ENCODE measurements around the gene AKR1B15.
"Not testable (repeated sequence)": the region's sequence is repeated elsewhere in the genome, so short reads cannot be mapped to it uniquely, and the experiment has no call there.

AKR1B15 gene

GRCh38 chr7:134533288-134533771, 15.6 kb upstream of the AKR1B15 start:
- no peak for DNase-seq

DNA sequence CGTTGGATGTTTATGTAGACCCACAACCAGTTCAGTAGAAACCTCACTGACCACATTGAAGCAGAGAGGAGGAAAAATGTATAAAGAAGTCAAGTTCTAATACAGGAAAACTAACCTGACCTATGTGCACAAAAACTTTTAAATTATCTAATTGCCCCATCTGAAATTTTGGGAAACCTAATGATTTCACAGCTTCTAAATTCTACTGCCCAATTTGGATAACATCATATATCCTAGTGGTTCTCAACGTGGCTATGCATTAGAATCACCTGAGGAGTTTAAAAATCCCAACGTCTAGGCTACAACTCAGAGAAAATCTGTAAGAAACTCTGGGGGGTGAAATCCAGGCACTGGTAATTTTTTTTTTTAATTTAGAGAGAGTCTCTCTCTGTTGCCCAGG, 14.3 kb upstream of the AKR1B15 start:
- DNase-seq, result no peak

DNA sequence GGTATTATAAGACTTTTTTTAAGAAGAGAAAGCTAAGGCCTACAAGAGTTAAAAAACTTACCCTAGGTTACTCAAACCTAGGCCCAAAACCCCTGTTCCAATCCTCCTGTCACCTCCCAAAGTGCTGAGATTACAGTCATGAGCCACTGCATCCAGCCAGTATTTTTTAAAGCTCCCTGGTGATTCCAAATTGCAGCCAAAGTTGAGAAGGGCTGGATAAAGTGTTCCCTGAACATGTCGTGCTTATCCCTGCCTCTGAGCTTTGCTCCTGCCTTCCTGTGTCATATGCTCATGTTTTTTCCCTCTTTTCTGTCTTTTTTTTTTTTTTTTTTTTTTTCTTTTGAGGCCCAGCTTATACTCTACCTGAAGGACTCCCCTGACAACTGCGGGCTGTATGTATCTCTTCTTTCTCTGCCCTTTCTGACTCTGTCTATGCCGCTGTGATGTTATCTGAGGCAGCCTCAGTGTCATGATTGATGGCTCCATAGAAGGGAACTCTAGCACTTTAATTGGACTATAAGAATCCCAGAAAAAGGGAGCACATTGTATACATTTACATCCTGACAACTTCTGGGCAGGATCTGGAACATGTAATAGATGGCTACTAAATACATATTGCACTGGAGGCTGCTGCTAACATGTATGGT, 13.5 kb upstream of the AKR1B15 start:
- DNase-seq, result no peak

DNA sequence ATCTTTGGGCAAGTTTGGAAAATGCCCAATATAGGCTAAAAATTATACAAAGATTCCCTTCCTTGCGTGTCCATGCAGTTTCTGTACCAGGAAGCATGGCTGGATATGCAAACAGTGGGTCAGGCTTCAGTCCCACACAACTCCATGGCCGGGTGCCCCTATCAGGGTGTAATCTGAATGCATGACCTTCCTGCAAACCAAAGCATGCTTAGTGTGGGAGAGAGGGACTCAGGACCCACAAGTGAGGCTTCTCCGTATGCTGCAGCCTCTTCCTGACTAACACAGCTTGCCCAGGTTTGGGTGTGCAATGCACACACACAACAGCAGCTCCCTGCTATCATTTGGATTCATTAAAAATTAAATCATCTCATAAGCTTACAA, 13.0 kb upstream of the AKR1B15 start:
- DNase-seq, result no peak

DNA sequence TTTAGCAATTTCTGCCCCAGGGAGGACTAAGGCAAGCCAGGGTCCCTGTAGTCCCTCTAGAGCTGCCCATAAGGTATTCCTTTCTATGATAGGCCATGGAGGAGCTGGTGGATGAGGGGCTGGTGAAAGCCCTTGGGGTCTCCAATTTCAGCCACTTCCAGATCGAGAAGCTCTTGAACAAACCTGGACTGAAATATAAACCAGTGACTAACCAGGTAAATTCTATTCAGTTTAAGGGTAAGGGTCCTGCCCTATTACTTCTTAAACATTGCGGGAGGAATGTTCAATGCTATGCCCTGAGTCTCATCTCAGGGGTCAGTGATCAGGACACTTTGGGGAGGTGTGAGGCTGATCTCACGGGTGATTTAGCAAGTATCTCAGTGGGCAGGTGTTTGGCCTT, 12.4 kb upstream of the AKR1B15 start:
- DNase-seq, result not testable (repeated sequence)

DNA sequence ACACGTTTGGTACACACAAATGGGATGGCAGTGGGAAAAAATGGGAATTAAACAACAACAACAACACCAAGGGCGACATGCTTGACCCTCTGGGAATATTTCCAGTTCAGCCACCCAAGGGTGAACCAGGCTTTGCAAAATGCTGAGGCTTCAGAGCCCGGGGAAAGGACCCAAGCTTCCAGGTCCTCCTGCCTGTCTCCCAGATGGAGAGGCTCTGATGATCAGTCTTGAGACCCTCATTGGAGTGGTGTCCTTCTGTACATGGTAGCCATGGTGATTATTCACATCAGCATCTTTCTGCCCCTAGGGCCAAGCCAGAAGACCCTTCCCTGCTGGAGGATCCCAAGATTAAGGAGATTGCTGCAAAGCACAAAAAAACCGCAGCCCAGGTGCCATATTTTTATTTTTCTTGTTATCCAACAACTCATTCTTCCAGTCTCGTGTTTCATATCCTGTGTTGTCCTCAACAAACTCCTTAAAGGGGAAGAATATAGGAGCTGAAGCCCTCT, 11.6 kb upstream of the AKR1B15 start:
- not testable (repeated sequence) for DNase-seq

DNA sequence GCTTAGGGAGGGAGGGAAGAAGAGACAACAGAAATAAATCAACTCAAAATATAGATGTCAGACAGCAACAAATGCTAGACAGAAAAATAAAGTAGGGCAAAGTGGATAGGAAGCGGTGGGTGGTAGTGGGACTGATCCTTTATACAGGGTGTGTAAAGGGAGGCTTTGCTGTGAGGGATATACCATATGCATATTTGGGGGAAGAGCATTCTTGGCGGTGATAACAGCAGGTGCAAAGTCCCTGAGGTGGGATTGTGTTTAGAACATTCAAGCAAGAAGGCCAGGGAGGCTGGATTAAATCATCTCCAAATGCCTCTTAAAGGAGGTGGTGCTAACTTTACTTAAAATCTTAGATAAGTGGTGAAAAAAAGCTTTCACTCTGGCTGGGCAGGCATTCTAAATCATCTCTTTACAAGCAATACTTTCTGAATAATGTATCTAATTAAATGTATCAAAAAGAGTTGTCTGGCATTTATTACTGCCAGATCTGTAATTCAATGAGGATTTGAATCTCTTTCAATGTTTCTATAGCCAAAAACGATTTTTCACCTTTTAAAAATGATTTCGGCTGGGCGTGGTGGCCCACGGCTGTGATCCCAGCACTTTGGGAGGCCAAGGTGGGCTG, 9.4 kb upstream of the AKR1B15 start:
- no peak for DNase-seq

- DNase-seq, result not testable (repeated sequence)
Measured at GRCh38 chr7:134541501-134542194, 7.3 kb upstream of the AKR1B15 start.

DNA sequence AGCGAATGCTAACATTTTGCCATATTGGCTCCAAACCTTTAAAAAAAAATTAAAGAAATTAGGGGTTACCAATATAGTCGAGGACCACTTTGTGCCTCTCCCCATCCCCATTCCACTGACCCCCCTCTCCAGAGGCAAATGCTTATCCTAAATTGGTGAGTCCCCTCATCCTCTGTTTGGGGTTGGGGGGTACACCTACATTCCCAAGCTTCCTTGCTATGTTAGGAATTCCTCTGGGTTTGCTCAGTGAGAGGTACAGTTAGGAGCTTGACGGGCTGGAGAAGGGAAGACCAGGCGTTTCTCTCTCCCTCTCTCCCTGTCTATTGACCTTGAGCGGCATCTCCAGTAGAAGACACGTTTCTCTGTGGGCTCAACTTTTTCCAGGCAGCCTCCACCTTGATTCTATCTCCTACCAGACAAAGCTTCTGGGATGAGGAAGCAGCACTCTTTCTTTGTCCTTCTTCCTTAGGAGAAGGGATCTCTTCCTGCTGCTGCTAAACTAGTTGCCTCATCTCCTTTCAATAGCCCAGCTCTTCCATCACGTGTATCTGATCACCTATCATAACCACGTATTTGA, 6.6 kb upstream of the AKR1B15 start:
- DNase-seq, result no peak

DNA sequence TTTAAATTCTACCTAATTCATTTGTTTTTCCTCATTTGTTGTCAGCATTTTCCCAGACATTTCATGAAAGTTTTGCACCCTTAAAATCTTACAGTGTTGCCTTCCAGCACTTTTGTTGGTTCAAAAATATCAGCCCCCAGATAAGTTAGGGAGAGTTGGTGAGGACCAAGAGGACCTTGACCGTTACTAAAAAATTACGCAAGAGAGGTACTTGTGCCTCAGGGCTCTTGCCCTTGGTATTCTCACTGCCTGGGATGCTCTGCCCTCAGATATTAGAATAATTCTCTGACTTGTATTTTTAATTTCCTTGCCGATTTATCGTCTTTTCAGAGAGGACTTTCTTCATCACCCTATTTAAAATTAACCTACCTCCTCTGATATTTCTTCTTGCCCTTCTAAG, 3.5 kb upstream of the AKR1B15 start:
- no peak for DNase-seq

GRCh38 chr7:134545918-134546317, 3.0 kb upstream of the AKR1B15 start:
- no peak for DNase-seq

DNA sequence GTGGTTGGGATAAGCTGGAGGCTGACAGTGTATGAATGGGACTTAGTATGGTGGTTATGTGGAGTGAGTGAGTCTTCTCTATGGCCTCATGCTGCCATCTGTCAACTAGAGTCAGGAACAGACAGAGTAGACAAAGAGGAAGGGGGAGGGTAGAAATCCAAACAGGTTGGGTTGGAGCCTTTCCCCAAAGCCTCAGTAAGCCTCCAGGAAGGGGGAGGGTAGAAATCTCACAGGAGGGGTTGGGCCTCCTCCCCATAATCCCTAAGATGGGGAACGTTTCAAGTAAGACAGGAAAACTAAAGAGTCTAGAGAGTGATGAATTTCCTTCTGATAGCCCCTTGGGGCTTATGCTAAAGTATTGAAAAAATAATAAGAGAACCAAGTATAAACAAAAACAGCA, 2.0 kb upstream of the AKR1B15 start:
- DNase-seq, result no peak

GRCh38 chr7:134547397-134548054, 1.4 kb upstream of the AKR1B15 start:
- peak; percentile 42 for DNase-seq

DNA sequence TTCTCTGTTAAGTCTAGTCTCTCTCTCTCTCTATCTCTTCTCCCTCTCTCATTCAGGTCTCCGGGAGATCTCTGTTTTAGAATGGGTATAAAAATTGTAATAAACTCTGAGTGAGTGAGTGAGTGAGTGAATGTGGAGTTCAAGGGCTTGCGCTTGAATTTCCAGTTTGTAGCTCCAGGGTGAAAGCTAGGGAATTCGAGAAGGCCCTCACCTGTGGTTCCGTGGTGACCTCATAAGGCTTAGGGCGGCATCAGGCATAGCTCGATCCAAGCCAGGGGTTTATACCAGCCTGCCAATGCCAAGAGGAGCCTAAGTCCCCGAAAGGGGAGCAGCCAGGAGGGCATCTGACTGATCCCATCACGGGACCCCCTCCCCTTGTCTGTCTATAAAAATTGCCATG, 456 bp downstream of the AKR1B15 start:
- DNase-seq, result no peak

- no peak for DNase-seq
Measured at GRCh38 chr7:134552105-134552504, 3.2 kb downstream of the AKR1B15 start.

- no peak for DNase-seq
Measured at GRCh38 chr7:134553976-134554375, 5.1 kb downstream of the AKR1B15 start.

GRCh38 chr7:134554417-134554966, 5.6 kb downstream of the AKR1B15 start:
- DNase-seq, result no peak

DNA sequence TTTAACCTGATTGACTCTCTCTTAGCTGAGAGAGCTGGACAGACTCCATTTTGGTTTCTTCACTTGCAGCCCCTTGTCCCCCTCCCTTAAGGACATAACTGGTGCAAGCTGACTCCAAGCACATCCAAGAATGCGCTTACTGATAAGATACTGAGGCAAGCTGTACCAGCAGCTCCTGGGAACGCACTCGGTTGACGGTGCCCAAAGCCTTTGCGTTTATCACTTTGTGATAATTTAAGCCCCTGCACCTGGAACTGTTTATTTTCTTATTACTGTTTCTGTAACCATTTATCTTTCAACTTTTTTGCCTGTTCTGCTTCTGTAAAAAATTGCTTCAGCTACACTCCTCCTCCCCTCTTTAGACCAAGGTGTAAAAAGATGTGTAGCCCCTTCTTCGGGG, 8.5 kb downstream of the AKR1B15 start:
- DNase-seq, result no peak

- no peak for DNase-seq
Measured at GRCh38 chr7:134558370-134558769, 9.5 kb downstream of the AKR1B15 start.

DNA sequence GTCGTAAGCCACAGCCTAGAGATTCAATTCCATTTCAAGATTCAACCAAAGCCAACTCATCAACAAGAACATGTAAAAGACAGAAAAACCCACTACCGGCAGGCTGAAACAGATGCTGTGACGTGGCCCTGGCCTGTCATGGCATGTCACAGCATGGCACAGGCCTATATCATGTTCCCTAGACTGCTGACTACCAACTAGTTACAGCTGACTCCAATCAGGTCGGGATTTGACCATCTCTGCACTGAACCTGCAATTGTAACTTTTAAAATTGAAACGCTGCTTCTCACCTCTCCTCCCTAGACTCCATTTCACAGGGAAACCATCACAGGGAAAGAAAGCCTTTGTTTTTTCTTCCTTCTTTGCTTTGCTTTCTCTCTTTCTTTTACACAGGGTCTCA, 12.7 kb downstream of the AKR1B15 start:
- DNase-seq, result not testable (repeated sequence)

DNA sequence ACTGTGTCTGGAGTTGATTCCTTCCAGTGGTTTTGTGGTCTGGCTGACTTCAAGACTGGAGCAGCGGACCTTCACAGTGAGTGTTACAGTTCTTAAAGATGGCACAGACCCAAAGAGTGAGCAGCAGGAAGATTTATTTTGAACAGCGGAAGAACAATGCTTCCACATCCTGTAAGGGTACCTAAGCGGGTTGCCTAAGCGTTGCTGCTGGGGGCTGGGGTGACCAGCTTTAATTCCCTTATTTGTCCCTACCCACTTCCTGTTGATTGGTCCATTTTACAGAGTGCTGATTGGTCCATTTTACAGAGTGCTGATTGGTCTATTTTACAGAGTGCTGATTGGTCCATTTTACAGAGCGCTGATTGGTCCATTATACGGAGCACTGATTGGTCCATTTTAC, 13.2 kb downstream of the AKR1B15 start:
- DNase-seq, result no peak

DNA sequence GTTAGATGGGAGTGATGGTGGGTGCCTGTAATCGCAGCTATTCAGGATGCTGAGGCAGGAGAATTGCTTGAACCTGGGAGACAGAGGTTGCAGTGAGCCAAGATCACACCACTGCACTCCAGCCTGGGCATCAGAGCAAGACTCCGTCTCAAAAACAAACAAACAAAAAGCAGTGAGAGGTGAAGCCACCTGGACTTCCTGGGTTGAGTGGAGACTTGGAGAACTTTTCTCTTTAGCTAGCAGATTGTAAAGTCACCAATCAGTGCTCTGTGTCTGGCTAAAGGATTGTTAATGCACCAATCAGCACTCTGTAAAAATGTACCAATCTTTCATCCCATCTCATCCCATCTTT, 14.5 kb downstream of the AKR1B15 start:
- DNase-seq, result not testable (repeated sequence)

- no peak for DNase-seq
Measured at GRCh38 chr7:134565643-134566136, 16.8 kb downstream of the AKR1B15 start.
